ENCODE data around the gene HOXB7. TPM values are rescaled to one million over a fixed set of nuclear protein-coding genes. Genes with fewer than 3 reads are reported as not detected.
A peak's percentile ranks its signal among the peaks of the same experiment; 100 is the strongest.

Gene HOXB7
- polyA plus RNA-seq, 3 donors = not detected

DNA sequence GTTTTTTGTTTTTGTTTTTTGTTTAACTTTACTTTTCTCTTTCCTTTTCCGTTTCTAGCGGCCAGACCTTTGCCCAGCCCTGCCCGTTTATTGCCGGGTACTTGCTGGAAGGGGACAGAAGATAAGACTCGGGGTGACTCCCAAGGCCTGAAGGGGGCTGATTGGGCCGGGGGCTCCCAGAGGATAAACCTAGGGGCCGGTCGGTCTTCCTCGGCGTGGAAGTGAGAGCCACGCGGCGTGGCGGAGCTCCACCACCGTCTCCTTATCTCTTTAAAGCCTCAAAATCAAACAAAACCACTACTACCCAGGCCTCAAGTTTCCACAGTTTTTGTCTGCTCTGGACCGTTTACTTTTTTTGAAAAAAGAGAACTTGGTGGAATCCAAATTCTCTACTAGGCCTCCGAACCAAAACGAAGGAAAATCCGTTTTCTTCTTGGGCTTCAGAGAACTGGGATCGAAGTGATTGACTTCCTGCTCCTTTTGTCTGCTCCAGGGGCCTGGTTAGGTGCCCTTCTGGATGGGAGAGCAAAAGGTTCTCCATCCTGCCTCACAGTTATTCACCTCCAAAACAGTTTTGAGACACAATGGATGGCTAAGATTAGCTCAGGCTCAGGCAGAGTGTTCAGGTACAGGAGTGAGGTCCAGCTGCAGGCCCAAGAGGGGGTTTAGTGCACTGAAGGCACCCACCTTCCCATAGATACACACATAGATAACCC lies 23.8 kb upstream of the HOXB7 start:
- Histone ChIP-seq H4K20me1 (ENCODE audit: insufficient read depth, low read length) (no peaks in the 10 kb centered on the region), H3K9ac (ENCODE audit: insufficient read depth, low read length, poor library complexity, severe bottlenecking) (no peak overlapping the region), H3K4me2 (replicated peaks; ENCODE audit: extremely low read depth, low read length, poor library complexity, severe bottlenecking) (no peak overlapping the region), H3K27me3 (ENCODE audit: control insufficient read depth in 2 of 2, insufficient read depth in 2 of 2, low read length in 2 of 2) (peaks cover 71 to 100% of the 10 kb centered on the region in 2 donors), H3K9me3 (replicated peaks in 1 of 2; ENCODE audit: control insufficient read depth in 1 of 2, insufficient read depth in 1 of 2, low read length in 2 of 2) (peaks cover 0 to 13% of the 10 kb centered on the region in 2 donors), H3K4me3 (replicated peaks in 1 of 3; ENCODE audit: low read depth in 2 of 3, low read length in 3 of 3) (no peak overlapping the region), H3K79me2 (ENCODE audit: insufficient read depth, low read length) (no peaks in the 10 kb centered on the region), H3K27ac (ENCODE audit: low read depth in 1 of 2, low read length in 2 of 2) (no peak overlapping the region), H3K36me3 (replicated peaks in 1 of 2; ENCODE audit: control insufficient read depth in 1 of 2, insufficient read depth in 2 of 2, low read length in 2 of 2) (no peaks in the 10 kb centered on the region), H2AFZ (ENCODE audit: insufficient read depth, low read depth, low read length, poor library complexity, severe bottlenecking) (no peak overlapping the region), H3K4me1 (ENCODE audit: control insufficient read depth in 1 of 2, insufficient read depth in 2 of 2, low read length in 2 of 2) (no peaks in the 10 kb centered on the region)
- Mint-ChIP-seq H3K27me3 (ENCODE audit: low read depth in 3 of 3) (peaks cover 92 to 99% (median 98%) of the 10 kb centered on the region in 3 donors), H3K27ac (no peak overlapping the region), H3K4me1 (peaks cover 4% of the 10 kb centered on the region), H3K9me3 (peaks cover 0 to 17% (median 11%) of the 10 kb centered on the region in 7 donors), H3K36me3 (peaks cover 0 to 4% of the 10 kb centered on the region in 2 donors), H3K4me3 (peak overlapping the region in 1 of 2 donors; percentile 84)
- WGBS (ENCODE audit: insufficient coverage) = 78% methylated on average over 14 of the region's 20 CpGs
- TF ChIP-seq, protein P1, sequence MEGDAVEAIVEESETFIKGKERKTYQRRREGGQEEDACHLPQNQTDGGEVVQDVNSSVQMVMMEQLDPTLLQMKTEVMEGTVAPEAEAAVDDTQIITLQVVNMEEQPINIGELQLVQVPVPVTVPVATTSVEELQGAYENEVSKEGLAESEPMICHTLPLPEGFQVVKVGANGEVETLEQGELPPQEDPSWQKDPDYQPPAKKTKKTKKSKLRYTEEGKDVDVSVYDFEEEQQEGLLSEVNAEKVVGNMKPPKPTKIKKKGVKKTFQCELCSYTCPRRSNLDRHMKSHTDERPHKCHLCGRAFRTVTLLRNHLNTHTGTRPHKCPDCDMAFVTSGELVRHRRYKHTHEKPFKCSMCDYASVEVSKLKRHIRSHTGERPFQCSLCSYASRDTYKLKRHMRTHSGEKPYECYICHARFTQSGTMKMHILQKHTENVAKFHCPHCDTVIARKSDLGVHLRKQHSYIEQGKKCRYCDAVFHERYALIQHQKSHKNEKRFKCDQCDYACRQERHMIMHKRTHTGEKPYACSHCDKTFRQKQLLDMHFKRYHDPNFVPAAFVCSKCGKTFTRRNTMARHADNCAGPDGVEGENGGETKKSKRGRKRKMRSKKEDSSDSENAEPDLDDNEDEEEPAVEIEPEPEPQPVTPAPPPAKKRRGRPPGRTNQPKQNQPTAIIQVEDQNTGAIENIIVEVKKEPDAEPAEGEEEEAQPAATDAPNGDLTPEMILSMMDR (IDR thresholded peaks at IDR 0.05) = no peak
- no peak for DNase-seq
- intact Hi-C loops (cut with micrococcal nuclease) = no loop called here

GRCh38 chr17:48633266-48633677 lies 22.5 kb upstream of the HOXB7 start:
- peaks cover 71 to 100% of the 10 kb centered on the region in 2 donors for H3K27me3 ChIP-seq (ENCODE audit: control insufficient read depth in 2 of 2, insufficient read depth in 2 of 2, low read length in 2 of 2)
- Mint-ChIP-seq H3K4me1 (peaks cover 4% of the 10 kb centered on the region), H3K27me3 (ENCODE audit: low read depth in 3 of 3) (peaks cover 92 to 99% (median 98%) of the 10 kb centered on the region in 3 donors), H3K36me3 (peaks cover 0 to 4% of the 10 kb centered on the region in 2 donors), H3K27ac (no peak overlapping the region), H3K9me3 (peaks cover 0 to 20% (median 11%) of the 10 kb centered on the region in 7 donors), H3K4me3 (peak overlapping the region in 1 of 2 donors; percentile 76)
- no peaks in the 10 kb centered on the region for H4K20me1 ChIP-seq (ENCODE audit: insufficient read depth, low read length)
- intact Hi-C loops (cut with micrococcal nuclease) = no loop called here
- WGBS (ENCODE audit: insufficient coverage) = 68% methylated on average over 34 of the region's 35 CpGs
- no peak overlapping the region for H3K4me3 ChIP-seq (replicated peaks in 1 of 3; ENCODE audit: low read depth in 2 of 3, low read length in 3 of 3)
- H3K36me3 ChIP-seq (replicated peaks in 1 of 2; ENCODE audit: control insufficient read depth in 1 of 2, insufficient read depth in 2 of 2, low read length in 2 of 2) = no peaks in the 10 kb centered on the region
- no peaks in the 10 kb centered on the region for H3K79me2 ChIP-seq (ENCODE audit: insufficient read depth, low read length)
- no peak overlapping the region for H2AFZ ChIP-seq (ENCODE audit: insufficient read depth, low read depth, low read length, poor library complexity, severe bottlenecking)
- no peaks in the 10 kb centered on the region for H3K4me1 ChIP-seq (ENCODE audit: control insufficient read depth in 1 of 2, insufficient read depth in 2 of 2, low read length in 2 of 2)
- TF ChIP-seq, protein P1 (IDR thresholded peaks at IDR 0.05) = no peak
- no peak overlapping the region for H3K27ac ChIP-seq (ENCODE audit: low read depth in 1 of 2, low read length in 2 of 2)
- H3K9me3 ChIP-seq (replicated peaks in 1 of 2; ENCODE audit: control insufficient read depth in 1 of 2, insufficient read depth in 1 of 2, low read length in 2 of 2) = peaks cover 0 to 13% of the 10 kb centered on the region in 2 donors
- H3K9ac ChIP-seq (ENCODE audit: insufficient read depth, low read length, poor library complexity, severe bottlenecking) = no peak overlapping the region
- H3K4me2 ChIP-seq (replicated peaks; ENCODE audit: extremely low read depth, low read length, poor library complexity, severe bottlenecking) = no peak overlapping the region
- no peak for DNase-seq

Measured in CD14-positive monocyte (primary cell).